Loucy (cell line): ENCODE data around the gene MUS81.

Source experiments
- CTCF ChIP-seq: fragments of 200-600 bp; sonication (generic); conservative IDR thresholded peaks from 2 replicates; pipeline ENCODE4 v1.5.1; 2014; ENCODE audit warnings: mild to moderate bottlenecking, antibody characterized with exemption, low read length
- EZH2phosphoT487 ChIP-seq: fragments of 200-600 bp; IDR thresholded peaks from 2 replicates; pipeline ENCODE4 v1.6.1; 2018; ENCODE audit warnings: antibody characterized with exemption, mild to moderate bottlenecking, moderate library complexity, borderline replicate concordance

GRCh38 chr11:65894034-65894591 lies 33.9 kb downstream of the MUS81 start:
- TF ChIP-seq CTCF (peak; percentile 17), EZH2phosphoT487 (no peak)
